Fibroblast of skin of left quadriceps (primary cell): ENCODE results near the gene PNISR.

Source experiments
- DNase-seq, 2 experiments: peaks; one replicate each; pipeline ENCODE4 v3.0.0-alpha.2; 2013; ENCODE audit warnings: low read depth in 2 of 2

Gene PNISR

GRCh38 chr6:99409672-99410071, 15.4 kb downstream of the PNISR start:
- DNase-seq = no peak

GRCh38 chr6:99407076-99407475, 18.0 kb downstream of the PNISR start:
- DNase-seq = no peak

GRCh38 chr6:99402448-99402847, 22.7 kb downstream of the PNISR start:
- DNase-seq = no peak

GRCh38 chr6:99397287-99397686, 27.8 kb downstream of the PNISR start:
- DNase-seq = no peak

DNA sequence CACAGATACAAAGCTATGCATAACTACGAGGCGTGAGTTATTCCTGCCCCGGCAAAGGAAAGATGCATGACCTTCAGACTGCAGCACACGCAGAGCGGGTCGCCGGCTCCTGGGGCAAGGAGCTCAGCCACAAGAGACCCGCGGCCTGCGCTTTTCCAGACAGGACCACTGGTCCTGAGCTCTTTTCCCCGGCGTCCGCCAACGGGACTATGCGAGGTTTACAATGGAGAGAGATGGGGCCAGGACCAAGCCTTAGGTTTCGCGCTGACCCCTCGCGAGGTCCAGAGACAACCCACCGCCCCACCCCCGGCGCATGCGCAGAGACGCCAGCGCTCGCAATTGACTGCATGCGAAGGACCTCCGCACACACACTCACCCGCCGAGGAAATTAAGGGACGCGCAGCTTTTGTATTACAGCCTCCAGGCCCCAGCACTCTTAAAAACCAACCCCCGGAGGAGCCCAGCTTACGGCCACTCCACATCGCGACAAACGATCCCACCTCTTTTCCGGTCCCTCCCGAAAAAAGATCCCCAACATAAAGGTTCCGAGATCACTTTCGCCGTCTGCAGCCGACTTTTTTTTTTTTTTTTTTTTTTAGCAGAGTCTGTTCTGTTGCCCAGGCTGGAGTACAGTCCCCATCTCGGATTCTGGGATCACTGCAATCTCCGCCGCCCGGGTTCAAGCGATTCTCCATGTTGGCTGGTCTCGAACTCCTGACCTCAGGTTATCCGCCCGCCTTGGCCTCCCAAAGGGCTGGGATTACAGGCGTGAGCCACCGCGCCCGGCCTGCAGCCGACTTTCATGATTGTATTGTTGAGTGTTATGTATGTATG, 31.2 kb downstream of the PNISR start, which contains the start of gene COQ3:
Gene COQ3, minus strand, starts transcription at position 498 of the 834 bp plus-strand sequence. Its CDS starts 16 bp downstream, at position 482.
- peak; percentile 55 to 63 for DNase-seq

DNA sequence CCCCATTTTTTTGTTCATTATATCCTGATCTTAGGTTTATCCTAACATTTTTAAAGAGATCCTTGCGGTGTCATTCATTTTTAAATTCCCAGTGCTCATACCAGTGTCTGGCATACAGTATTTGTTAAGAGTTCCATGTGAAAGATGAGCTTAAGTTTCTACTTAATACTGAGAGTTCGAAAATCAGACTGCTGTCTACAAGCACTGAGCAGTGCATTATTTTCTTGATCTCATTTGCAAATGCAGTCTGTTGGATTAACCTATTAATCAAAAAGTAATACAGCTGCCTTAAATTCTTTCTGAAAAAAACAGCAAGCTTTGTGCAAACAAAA, 31.8 kb downstream of the PNISR start:
- no peak for DNase-seq

- DNase-seq = no peak
Observed at GRCh38 chr6:99390896-99391295, 34.2 kb downstream of the PNISR start.

GRCh38 chr6:99384507-99384906, 40.6 kb downstream of the PNISR start:
- DNase-seq = no peak

DNA sequence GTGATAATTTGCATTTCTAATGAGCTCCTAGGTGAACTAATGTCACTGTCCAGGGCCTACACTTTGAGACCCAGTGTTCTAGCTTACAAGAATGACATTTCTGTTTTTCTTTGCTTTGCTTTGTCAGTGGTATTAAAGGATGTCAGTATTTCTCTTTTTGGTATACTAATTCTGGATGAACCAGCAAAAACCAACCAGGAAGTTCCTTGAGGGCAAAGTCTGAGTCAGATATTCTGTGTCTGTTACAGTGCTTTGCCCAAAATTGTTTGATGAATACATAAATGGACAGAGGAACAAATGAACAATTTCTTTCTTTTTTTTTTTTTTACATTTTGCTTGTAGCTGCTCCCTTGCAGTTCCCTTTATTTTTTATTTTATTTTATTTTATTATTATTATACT, 46.5 kb downstream of the PNISR start:
- DNase-seq = no peak

DNA sequence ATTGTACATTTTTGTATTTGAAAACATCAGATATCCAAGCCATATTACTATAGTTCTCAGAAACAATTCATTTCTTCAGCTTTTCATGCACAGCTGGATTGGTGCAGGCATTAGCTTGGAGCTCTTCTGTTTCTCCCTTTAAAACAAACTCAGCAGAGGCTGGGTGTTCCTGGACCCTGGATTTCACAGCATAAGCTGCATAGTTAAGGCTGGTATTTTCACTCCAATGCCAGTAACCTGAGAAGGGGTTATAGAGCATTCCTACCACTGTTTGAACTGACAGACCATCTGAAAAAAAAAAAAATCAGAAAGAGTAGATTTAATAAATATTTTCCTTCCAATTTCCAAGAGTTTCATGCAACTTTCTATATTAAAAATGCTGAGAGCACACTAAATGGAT, 55.6 kb downstream of the PNISR start:
- DNase-seq = no peak

GRCh38 chr6:99366852-99367251, 58.3 kb downstream of the PNISR start:
- no peak for DNase-seq

- DNase-seq = no peak
Observed at GRCh38 chr6:99364026-99364425, 61.1 kb downstream of the PNISR start.

GRCh38 chr6:99362678-99363268, 62.3 kb downstream of the PNISR start:
- DNase-seq = no peak

DNA sequence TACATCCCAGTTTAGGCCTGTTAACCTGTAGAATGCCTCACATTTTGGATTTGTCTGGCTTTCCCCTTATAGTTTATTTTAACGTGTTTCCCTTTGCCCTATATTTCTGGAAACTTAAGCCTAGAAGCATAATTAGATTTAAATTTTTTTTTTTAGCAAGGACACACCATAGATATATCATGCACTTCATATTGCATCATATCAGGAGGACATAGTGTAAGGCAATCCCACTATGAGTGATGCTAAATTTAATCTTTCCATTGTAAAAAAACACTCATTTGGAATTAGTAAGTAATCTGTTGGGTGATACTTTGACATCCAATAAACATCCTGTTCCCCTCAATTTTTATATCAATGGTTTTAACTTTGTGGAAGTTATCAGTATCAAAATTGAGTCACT, 65.3 kb downstream of the PNISR start:
- no peak for DNase-seq

- DNase-seq = no peak
Observed at GRCh38 chr6:99356641-99357040, 68.5 kb downstream of the PNISR start.

GRCh38 chr6:99354983-99355382, 70.1 kb downstream of the PNISR start:
- no peak for DNase-seq

- no peak for DNase-seq
Observed at GRCh38 chr6:99353126-99353525, 72.0 kb downstream of the PNISR start.

DNA sequence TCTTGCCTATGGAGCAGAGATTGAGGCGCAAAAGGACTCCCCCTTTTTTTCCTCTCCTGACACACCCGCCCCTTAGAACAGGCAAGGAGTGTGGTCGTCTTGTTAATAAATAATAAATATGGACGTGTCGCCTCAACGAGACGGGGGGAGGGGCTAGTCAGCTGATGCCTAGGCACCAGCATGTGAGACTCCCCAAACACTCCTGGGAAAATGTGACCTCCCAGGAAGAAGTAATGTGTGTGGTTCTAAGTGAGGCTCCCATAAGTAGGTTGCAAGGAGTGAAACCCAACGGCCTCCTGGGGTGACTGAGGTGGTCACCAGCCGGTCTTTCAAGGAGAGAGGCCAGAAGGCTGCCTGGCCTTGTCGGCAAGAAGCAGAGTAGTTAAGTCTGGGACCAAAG, 74.5 kb downstream of the PNISR start:
- no peak for DNase-seq

DNA sequence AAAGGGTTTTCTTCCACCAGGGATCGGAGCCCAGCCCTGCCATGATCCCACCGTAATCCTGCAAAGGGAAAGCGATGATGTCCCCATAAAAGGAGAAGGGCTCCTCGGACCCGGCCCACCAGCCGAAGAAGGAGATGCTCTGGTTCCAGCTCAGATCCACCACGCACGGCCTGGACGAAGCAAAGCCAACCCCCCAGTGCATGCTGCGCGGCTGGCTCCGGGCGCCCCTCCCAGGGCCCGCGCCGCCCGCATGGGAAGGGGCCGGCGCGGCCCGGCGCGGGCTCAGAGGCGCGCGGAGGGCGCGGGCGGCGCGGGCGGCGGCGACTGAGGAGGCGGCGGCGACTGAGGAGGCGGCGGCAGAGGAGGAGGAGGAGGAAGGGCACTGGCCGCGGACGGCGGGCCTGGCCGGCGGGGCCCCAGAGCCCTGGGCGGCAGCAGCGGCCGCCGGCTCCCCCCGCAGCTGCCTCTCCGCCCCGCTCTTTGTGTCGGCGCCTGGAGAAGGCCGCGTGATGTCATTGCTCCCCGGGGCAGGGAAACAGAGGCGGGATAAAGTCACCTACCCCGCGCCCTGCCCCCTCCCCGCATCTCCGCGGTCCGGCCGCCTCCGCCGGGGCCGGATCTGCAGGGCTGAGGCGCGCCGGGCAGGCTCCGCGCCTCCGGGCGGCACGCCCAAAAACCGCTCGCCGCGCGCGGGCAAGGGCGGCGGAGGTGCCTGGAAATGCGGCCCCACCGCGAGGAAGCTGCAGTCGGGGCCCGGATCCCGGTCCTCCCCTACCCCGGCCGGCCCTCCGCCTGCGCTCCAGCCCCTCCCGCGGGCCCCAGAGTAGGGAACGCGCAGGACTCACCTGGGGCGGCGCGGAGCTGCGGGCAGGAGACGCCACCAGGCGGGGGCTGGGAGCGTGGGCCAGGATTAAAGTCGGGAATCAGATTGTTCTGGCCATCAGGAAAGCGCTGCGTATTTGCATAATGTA, 75.7 kb downstream of the PNISR start, which contains the start of gene FAXC:
Gene FAXC, minus strand, starts transcription at position 504 of the 971 bp plus-strand sequence. Its CDS starts 302 bp downstream, at position 202.
- no peak for DNase-seq

GRCh38 chr6:99348288-99349170, 76.6 kb downstream of the PNISR start:
- no peak for DNase-seq
